Measurements from ENCODE around the gene LAMA4.
A peak's percentile ranks its signal among the peaks of the same experiment; 100 is the strongest.

LAMA4 gene, protein sequence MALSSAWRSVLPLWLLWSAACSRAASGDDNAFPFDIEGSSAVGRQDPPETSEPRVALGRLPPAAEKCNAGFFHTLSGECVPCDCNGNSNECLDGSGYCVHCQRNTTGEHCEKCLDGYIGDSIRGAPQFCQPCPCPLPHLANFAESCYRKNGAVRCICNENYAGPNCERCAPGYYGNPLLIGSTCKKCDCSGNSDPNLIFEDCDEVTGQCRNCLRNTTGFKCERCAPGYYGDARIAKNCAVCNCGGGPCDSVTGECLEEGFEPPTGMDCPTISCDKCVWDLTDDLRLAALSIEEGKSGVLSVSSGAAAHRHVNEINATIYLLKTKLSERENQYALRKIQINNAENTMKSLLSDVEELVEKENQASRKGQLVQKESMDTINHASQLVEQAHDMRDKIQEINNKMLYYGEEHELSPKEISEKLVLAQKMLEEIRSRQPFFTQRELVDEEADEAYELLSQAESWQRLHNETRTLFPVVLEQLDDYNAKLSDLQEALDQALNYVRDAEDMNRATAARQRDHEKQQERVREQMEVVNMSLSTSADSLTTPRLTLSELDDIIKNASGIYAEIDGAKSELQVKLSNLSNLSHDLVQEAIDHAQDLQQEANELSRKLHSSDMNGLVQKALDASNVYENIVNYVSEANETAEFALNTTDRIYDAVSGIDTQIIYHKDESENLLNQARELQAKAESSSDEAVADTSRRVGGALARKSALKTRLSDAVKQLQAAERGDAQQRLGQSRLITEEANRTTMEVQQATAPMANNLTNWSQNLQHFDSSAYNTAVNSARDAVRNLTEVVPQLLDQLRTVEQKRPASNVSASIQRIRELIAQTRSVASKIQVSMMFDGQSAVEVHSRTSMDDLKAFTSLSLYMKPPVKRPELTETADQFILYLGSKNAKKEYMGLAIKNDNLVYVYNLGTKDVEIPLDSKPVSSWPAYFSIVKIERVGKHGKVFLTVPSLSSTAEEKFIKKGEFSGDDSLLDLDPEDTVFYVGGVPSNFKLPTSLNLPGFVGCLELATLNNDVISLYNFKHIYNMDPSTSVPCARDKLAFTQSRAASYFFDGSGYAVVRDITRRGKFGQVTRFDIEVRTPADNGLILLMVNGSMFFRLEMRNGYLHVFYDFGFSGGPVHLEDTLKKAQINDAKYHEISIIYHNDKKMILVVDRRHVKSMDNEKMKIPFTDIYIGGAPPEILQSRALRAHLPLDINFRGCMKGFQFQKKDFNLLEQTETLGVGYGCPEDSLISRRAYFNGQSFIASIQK (N-terminal part only)
- total RNA-seq, result 0 to 0.35 reads per million in 2 donors

DNA sequence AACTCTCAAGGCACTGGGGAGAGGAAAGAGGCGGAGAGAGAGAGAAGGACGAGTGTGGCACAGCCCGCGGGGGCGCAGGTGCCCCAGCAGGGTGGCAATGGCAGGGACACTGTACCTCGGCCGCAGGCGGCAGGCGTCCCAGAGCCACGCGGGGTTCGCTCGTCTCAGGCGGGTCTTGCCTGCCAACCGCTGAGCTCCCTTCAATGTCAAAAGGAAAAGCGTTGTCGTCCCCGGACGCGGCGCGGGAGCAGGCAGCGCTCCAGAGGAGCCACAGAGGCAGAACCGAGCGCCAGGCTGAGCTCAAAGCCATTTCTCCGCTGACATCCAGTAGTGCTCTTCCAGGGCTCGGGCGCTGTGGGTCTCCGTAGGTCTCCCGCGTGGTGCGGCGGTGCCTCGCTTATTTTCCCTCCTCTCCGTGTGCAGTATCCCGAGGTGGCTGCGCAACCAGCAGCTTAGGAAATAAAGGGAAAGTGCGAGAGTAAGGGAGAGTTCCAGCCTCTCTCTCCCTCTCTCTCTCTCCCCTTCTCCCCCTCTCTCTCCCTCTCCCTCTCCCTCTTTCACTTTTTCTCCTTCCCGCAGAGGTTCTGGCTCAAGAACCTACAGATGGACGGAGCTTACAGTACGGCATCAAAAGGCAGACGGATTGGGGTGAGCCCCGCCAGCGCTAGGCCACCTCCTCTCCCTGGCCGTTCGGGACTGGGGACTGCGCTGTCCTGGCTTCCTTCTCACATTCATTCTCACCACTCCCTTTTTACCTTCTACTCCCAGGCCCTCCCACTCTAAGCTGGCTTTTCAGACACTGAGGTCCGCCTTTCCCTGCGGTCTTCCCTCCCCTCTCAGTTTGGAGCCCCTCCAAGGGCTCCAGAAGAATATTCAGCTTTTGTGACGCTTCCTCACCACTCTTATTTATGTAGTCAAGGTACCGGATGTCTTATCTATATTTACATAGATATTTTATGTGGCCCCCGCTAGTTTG, at the start of gene LAMA4:
LAMA4 (minus strand) TSS at position 727 of the 976 bp plus-strand sequence; CDS start at position 310, 417 bp downstream.
- DNase-seq, result peak; percentile 8

DNA sequence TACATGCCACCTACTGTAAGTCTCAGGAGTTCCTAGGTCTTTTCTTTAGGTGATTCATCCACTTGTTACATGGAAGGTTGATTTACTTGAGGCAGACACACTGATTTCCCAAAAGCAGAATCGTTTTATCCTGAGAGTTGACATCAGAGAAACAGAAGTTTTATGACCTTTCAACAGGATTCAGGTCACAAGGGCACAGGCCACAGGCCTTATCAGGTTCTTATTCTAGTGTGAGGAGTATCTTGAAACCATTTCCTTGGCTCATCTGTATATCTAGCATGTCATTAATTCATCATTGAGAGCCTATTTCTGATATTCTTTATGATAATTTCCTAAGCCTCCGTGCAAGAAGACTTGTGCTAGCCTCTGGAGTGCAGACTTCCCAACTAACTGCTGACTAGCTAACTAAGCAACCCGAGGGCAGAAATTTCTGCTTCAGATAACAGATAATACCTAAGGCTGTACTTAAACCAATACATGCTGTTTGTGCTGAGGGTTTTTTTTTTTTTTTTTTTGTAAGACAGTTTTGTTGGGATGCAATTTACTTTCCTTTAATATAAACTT, 47.9 kb upstream of the LAMA4 start:
- DNase-seq, result no peak

DNA sequence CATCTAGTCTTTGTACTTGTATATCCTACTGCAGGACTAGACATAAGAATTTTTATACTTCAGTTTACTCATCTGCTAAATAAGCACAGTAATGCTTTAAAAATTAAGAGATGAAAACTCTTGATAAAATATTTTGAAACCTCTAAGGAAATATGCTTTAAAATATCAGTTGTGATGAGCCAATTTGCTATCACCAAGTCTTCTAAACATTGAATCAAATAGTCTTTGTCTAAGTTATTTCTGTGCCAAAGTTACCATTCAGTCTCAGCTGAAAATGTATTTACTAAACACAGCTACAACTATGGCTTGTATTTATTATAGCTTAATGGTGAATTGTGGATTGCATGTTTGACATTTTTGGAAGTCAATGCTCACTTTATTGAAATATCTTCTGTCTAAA, 46.5 kb upstream of the LAMA4 start:
- DNase-seq, result no peak

DNA sequence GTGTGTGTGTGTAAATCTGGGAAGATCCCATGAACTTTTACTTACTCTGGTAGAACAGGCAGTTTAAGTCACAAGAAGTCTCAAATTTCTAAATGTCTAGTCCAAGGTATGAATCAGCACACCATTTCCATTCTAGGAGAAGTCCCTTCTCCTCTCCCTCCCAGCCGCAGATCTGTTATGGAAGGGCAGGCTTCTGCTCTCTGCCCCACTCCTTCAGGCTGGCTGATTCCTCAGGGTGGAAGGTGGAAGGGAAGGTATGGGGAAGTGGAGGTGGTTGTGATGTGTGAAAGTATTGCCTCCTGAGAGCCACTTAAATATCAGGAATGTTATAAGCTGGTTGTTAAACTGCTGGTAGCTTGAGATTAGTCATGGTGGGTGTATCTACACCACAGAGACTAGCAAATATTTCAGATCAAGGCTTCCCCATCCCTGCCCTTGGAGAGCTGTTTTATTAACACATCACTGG, 44.5 kb upstream of the LAMA4 start:
- DNase-seq, result no peak

DNA sequence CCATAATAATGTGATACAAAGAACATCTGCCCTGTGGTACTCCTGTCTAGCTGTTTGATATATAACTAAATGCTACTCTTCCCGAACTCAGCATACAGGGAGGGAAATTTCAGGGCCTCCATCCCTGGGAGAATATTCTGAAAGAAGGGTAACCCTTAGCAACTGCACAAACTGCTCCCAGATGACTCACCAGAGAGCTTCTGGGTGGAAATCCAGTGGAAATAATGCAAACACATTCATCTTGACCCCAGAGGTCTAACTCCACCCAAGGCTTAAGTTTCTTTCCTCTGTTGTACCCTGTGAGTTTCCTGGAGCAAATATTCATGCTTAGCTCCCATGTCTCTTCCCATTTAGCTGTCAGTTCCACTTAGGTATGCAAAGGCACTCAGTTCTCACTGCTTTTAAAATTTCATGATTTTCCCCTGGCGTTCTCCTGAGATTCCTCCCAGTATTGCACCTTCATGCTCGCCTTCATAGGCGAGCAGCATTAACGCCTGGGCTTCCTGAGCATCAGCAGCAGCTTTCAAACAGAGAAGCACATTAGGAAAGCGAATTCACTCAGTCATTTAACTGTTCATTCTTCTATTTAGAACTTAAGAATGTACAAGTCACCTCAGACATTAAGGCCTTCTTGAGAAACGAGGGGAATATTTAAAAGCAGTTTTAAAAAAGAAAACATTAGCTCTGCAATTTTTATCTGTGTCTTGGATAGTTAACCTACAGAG, 43.8 kb upstream of the LAMA4 start:
- no peak for DNase-seq

DNA sequence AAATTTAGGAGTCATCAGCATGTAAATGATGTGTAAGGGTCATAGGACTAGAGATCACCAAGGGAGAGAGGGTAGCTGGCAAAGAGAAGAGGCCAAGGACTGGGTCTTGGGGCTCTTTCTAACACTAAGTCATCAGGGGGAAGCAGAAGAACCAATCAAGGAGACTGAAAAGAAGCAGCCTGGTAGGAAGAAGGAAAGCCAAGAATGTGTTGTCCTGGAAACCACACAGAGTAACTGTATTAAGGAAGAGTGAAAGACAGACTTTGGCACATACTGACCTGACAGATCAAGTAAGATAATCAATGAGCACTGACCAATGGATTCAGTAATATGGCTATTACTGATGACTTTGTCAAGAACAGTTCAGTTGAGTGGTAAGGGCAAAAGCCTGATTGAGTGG, 42.3 kb upstream of the LAMA4 start:
- DNase-seq, result no peak

DNA sequence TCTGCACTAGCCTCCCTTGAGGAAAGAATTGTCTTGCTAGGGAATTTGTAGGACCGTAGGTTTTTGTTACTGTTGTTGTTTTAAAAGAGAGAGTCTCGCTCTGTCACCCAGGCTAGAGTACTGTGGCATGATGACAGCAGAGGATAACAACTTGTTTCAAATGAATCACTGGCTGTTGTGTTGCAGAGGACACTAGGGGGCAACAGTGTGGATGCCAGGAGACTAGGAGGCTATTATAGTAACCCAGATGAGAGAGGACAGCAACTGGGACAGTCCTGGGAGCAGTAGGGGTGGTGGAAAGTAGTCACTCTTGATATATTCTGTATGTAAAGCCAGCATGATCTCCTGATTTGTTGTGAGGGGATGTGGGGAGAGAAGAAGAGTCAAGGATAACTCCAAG, 41.8 kb upstream of the LAMA4 start:
- DNase-seq, result no peak

DNA sequence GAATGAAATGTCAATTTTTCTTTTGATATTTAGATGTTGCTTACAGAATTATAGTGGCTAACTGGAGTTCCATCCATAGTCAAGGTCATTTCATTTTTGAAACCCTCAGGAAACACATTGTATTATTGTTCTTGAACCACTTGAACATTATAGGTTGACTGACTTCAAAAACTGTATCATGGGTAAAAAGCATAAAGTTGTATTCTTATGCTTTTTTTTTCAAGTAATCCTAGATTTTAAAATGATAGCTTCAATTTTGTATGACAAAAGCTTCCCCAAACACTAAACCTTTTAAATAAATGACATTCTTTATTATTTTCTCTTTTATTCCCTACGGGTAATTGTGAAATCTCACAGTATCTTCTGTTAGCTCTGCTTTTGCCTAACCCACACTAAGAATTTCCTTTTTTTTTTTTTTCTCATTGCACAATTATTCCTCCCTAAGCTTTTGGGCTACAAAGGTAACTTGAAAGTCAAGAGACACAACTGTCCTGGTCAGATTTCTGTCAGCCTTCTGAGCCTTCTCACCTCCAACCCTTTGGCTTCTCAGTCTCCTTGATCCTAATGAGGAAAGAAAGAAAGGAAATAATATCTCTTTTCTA, 36.9 kb upstream of the LAMA4 start:
- no peak for DNase-seq

DNA sequence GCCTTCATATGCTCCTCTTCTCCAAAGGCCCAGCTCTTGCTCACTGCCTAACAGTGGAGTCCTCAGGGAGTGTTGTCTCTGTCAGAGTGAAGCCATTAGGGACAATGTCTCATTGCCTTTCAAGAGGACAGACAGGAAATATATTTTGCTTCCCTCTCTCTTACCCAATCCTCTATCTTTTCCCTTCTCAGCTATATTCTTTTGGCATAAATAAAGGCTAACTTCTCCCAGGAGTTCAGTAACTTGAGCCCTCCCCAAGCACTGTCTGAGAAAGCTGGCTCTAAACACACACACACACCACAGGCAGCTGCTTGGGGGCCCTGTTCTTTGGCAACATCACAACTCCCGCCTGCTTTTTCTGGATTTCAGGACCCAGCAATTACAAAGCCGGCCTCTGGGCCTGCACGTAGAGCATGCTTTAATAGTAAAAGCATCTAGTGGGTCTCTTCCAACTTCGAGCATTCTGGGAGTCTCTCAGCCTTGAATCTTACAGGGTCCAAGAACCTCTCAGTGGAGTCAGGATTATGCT, 34.7 kb upstream of the LAMA4 start:
- no peak for DNase-seq

DNA sequence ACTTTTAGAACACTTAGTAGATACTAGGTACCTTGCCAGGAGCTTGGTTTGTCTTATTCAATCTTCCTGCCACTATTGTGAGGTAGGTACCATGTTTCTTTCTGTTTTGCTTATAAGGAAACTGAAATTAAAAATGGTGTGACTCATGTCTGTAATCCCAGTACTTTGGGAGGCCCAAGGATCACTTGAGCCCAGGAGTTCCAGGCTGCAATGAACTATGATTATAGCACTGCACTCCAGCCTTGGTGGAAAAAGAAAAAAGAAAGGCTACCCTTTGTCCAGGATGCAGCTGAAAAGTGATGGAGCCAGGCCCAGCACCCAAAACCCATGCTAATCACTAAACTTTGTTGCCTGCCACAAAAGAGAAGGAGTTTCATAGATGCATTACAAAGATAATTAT, 34.1 kb upstream of the LAMA4 start:
- no peak for DNase-seq

DNA sequence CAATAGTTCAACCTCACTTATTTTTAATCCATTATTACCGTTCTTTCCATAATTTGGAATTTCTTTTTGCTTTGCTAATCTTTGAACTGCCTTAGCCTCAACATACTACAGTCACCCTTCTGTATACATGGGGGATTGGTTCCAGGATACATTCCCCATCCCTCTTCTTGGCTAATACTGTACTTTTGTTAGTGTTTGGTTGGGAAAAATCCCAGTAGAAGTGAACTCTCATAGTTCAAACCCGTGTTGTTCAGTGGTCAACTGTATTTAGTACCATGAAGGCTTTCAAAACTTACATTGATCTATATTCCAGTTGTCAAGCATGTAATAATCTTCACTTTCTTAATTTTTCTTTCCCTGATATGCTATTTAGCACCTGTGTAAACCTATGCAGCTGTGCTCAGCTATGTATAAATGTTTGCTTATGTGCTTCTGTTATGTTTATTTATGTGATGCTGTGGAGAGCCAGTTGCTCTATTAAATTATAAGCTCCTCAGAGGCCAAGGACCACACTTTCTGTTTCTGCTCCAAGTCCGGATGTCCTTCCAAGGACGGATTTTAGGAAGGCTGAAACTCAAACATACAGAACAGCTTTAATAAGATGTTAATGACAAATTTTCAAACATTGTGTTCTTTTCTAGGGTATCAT, 33.3 kb upstream of the LAMA4 start:
- DNase-seq, result no peak

DNA sequence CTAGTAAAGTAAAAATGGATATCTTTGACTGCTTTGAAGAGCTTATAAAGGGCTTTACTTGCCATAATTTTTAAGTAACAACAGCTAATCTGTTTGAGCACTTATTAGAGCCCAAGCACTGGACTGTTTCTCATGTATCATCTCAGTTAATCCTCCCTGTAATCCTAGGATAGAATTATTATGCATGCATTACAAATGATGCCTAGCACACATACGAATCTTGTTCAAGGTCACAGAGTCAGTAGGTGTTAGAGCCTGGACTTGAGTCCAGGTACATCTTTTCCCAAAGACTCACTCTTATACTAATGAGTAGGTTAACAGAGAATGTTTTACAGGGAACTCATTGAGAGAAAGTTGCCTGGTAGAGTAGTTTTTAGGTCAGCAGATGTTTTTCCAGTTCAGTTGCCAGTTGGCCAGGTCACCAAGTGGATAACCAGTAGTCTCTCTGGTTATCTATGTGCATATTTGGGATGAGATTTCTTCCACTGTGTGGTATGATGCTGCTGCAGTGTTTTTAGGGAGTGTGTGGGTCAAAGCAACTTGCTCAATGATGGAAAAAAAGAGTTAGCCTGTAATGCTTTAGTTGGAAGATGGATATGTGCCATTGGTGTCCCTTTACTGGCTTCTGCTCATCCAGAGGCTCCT, 32.3 kb upstream of the LAMA4 start:
- DNase-seq, result no peak

DNA sequence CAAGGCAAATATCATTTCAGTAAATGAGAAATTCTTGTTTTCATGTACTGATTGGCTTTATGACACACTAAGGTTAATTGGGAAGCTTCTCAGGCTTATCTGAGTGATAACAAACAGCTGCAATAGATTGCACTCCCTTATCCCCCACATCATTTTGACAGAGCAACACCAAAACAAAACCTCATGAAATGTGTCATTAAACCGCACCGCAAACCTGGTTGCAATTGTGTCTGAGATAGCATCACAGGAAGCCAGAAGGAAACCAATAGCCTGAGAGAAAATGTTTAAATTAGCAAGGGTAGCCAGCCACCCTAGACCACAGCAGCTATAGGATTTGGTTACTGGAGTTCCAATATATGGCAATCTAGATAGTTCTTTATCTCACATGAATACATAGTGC, 31.6 kb upstream of the LAMA4 start:
- no peak for DNase-seq

DNA sequence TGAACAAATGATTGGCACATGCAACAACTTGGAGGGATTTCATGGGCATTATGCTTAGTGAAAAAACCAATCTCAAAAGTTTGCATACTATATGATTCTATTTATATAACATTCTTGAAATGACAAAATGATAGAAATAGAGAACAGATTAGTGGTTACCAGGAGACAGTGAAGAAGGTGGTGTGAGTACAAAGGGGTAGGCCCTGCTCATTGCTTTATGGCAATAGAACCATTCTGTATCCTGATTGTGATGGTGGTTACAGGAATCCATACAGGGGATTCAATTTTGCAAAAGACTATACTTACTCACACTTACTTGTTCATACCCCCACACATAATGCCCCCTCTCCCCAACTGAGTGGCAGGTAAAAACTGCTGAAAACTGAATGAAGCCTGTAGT, 30.2 kb upstream of the LAMA4 start:
- DNase-seq, result no peak

DNA sequence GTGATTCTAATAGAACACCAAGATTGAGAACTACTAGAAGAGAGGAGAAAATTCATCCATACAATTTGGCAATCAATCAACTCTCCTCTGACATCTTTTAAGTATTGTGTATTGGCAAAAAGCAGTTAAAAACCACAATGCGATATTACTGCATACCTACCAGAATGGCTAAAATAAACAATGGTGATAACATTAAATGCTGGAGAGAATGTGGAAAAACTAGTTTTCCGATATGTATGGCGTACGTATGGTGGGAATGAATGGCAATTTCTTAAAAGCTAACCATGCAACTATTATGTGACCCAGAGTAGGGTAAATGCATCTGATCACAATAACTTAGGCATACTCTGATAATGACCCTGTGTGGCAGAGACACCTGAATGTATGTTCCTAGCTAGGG, 29.3 kb upstream of the LAMA4 start:
- DNase-seq, result no peak

DNA sequence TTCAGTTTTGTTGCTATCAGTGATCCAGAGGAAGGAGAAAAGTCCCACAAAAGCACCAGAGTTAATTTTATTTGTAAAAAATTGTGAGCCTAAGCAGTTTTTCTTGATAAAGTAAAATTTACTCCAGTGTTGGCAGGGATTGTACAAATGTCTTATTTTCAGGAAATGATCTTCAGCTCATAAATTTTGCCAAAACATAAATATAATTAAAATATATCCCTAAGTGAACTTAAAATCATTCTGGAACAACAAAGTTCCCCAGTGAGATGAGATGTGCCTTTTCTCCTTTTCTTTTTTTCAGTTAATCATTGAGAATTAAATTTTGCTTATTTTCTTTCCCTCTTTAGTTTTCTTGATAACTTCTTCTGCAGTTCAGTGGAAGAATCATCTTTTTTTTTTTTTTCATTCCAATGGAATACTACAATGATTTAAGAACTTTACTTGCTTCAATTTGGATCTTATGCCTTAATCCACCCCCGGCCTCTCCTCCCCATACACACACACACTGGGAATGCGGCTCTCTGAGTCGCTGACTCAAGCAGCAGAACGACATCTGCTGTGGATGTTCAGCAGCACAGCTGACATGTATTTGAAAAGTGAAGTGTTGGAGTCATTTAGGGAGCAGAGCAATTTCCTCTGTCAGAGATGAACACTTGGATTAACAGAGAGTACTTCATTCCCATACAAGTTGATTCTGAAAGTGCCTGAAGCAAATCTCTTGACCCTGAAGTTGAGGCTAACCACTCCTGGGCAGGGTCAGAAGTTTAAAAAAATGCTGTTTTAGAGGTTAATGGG, 27.7 kb upstream of the LAMA4 start:
- no peak for DNase-seq

DNA sequence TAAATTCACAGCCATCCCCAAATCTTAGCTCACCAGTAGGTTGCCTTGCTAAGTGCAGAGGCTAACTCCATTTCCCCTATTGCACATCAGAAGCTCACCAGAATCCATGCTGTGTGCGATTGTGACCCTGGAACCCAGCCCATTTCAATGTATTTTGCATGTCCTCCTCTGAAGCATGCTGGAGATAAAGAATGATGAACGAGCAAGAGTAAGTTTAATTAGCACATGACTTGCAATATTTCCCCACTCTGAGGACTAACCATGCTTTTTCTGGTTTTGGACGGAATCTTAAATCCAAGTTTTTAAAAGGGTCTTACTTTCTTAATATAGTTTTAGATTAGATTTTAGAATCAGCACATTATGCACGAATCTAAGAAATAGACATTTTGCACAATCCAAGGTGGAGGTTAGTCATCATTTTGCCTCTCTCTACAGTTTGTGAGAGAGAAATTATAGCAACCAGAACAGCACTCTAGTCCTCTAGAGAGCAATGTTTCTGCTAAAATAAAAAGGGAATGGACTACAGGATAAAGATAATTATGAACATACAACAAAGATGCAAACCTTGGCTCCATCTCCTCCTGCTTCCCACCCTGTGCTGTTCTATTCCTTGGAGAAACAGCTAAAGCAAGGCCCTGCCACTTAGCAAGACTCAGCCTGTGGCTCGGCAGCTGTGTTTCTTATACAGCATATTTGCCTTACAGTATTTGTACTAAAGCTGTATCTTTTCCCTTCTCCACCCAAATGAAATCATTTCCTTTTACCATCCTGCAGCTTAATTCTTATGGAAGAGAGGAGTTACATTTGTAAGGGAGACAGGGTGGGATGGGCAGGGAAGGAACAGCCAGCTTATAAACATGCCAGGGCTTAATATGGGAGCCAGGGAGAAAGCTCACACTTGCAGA, 24.9 kb upstream of the LAMA4 start:
- DNase-seq, result no peak

All from activated gamma-delta T cell (primary cell).